Endodermal cell (in vitro differentiated cells): ENCODE data around the gene CRACDL. TPM values are rescaled to one million over a fixed set of nuclear protein-coding genes. Genes with fewer than 3 reads are reported as not detected.
A peak's percentile ranks its signal among the peaks of the same experiment; 100 is the strongest.
"Not testable (repeated sequence)": the region's sequence is repeated elsewhere in the genome, so short reads cannot be mapped to it uniquely, and the experiment has no call there.

Experiments used
- DNase-seq: peaks from one replicate; pipeline ENCODE4 v3.0.0-alpha.2; 2017
- H3K27ac ChIP-seq: 2 replicates; pipeline ENCODE4 v1.5.1; 2013; ENCODE audit warnings: mild to moderate bottlenecking, low read depth, low read length, moderate library complexity
- H3K27me3 ChIP-seq: 2 replicates; pipeline ENCODE4 v1.6.1; 2013; ENCODE audit warnings: mild to moderate bottlenecking, low read length, moderate library complexity; ENCODE audit not compliant: insufficient read depth, control insufficient read depth, poor library complexity, severe bottlenecking
- H3K36me3 ChIP-seq: 2 replicates; pipeline ENCODE4 v1.7.0; 2013; ENCODE audit warnings: mild to moderate bottlenecking, low read length, moderate library complexity; ENCODE audit not compliant: control insufficient read depth, insufficient read depth
- H3K4me1 ChIP-seq: one replicate; pipeline ENCODE4 v1.7.0; 2013; ENCODE audit warnings: low read length; ENCODE audit not compliant: control insufficient read depth, insufficient read depth
- H3K4me3 ChIP-seq: 2 replicates; pipeline ENCODE4 v1.5.1; 2013; ENCODE audit warnings: mild to moderate bottlenecking, low read length, moderate library complexity
- H3K9ac ChIP-seq: 2 replicates; pipeline ENCODE4 v1.6.1; 2013; ENCODE audit warnings: mild to moderate bottlenecking, low read length, moderate library complexity; ENCODE audit not compliant: poor library complexity, severe bottlenecking; ENCODE audit errors: extremely low read depth
- H3K9me3 ChIP-seq: 2 replicates; pipeline ENCODE4 v1.6.1; 2013; ENCODE audit warnings: mild to moderate bottlenecking, low read length, moderate library complexity; ENCODE audit not compliant: control insufficient read depth
- H3K27ac Mint-ChIP-seq: 2 replicates; pipeline ENCODE4 v1.8.0; 2020; ENCODE audit warnings: mixed read lengths
- H3K27me3 Mint-ChIP-seq: 2 replicates; pipeline ENCODE4 v1.8.0; 2021; ENCODE audit warnings: mild to moderate bottlenecking, mixed read lengths; ENCODE audit not compliant: insufficient read depth
- H3K36me3 Mint-ChIP-seq: 2 replicates; pipeline ENCODE4 v1.8.0; 2020; ENCODE audit warnings: low read depth, mixed read lengths
- H3K4me1 Mint-ChIP-seq: 2 replicates; pipeline ENCODE4 v1.8.0; 2020; ENCODE audit warnings: mixed read lengths
- H3K4me3 Mint-ChIP-seq: 2 replicates; pipeline ENCODE4 v1.8.0; 2020; ENCODE audit warnings: mild to moderate bottlenecking, moderate library complexity, mixed read lengths
- H3K9me3 Mint-ChIP-seq: 2 replicates; pipeline ENCODE4 v1.8.0; 2020; ENCODE audit warnings: mild to moderate bottlenecking, mixed read lengths
- CTCF ChIP-seq: fragments of 200-600 bp; sonication (generic); conservative IDR thresholded peaks from 2 replicates; pipeline ENCODE4 v1.5.0; 2021; ENCODE audit warnings: antibody characterized with exemption, mild to moderate bottlenecking
- WGBS, 2 experiments: methylation state at CpG; one replicate each; pipeline versions ENCODE4 v1.1.5 to v1.1.7; 2013; ENCODE audit warnings: missing lambda C conversion rate in 2 of 2, mixed read lengths in 1 of 2; ENCODE audit not compliant: insufficient coverage in 1 of 2, insufficient read length in 1 of 2; 5-methylcytosine and 5-hydroxymethylcytosine counted together
- total RNA-seq, 2 donors: library from RNA; stranded (reverse); fragmentation: NEBNext Ultra II Directional in 1 of 2; extraction: Animal tissue kit (Norgen Biotek cat#: 25700) in 1 of 2; gene quantifications; 2 replicates in 1 of 2; 3 replicates in 1 of 2; pipeline ENCODE4 v1.2.1, GENCODE V29; 2021

The CRACDL gene
- total RNA-seq, 2 donors from 2014 or later: 0.26 to 0.31 TPM

- H3K4me1 ChIP-seq: no peaks in the 10 kb centered on the region
- Mint-ChIP-seq H3K27me3 (peaks cover 1% of the 10 kb centered on the region), H3K4me1 (no peaks in the 10 kb centered on the region), H3K4me3 (no peak overlapping the region), H3K36me3 (no peaks in the 10 kb centered on the region), H3K9me3 (no peaks in the 10 kb centered on the region), H3K27ac (no peak overlapping the region)
- H3K9me3 ChIP-seq: no peaks in the 10 kb centered on the region
- peak; percentile 15 for DNase-seq
- no peak overlapping the region for H3K9ac ChIP-seq
- no peaks in the 10 kb centered on the region for H3K27me3 ChIP-seq
- no peak for TF ChIP-seq CTCF
- H3K4me3 ChIP-seq: no peak overlapping the region
- no peaks in the 10 kb centered on the region for H3K36me3 ChIP-seq
- WGBS, 2 experiments: 90% methylated on average over 3 of the region's 3 CpGs; no CpG with 5 or more reads in 1 of the 2 experiments
- H3K27ac ChIP-seq: no peak overlapping the region
Observed at GRCh38 chr2:98901291-98901690, 34.7 kb downstream of the CRACDL start.

DNA sequence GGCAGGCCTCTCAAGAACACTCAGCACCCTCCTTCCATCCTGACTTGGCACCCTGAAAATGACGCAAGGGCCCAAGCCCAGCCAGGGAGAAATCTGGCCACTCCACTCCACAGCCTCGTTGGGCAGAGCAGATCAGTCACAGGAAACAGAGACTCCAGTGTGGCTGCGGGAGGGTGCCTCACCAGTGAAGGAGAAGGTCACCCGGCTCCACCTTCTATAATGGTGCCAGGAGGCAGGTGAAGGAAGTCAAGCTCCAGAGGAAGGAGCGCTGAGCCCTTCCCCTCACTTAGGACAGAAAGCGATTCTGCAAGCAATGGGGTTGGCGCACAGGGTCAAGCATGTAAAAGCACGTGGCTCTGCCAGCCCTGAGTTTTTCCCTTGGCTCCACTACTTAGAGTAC, 35.3 kb downstream of the CRACDL start:
- H3K4me1 Mint-ChIP-seq: no peaks in the 10 kb centered on the region
- no peaks in the 10 kb centered on the region for H3K4me1 ChIP-seq
- no peak overlapping the region for H3K27ac Mint-ChIP-seq
- no peak for TF ChIP-seq CTCF
- H3K9me3 ChIP-seq: no peaks in the 10 kb centered on the region
- H3K9ac ChIP-seq: no peak overlapping the region
- peak; percentile 31 for DNase-seq
- H3K4me3 Mint-ChIP-seq: no peak overlapping the region
- no peak overlapping the region for H3K27ac ChIP-seq
- H3K27me3 Mint-ChIP-seq: peaks cover 1% of the 10 kb centered on the region
- no peaks in the 10 kb centered on the region for H3K27me3 ChIP-seq
- H3K9me3 Mint-ChIP-seq: no peaks in the 10 kb centered on the region
- no peak overlapping the region for H3K4me3 ChIP-seq
- no peaks in the 10 kb centered on the region for H3K36me3 ChIP-seq
- 94 to 95% methylated on average over 7 to 8 of the region's 8 CpGs for WGBS, 2 experiments
- no peaks in the 10 kb centered on the region for H3K36me3 Mint-ChIP-seq

DNA sequence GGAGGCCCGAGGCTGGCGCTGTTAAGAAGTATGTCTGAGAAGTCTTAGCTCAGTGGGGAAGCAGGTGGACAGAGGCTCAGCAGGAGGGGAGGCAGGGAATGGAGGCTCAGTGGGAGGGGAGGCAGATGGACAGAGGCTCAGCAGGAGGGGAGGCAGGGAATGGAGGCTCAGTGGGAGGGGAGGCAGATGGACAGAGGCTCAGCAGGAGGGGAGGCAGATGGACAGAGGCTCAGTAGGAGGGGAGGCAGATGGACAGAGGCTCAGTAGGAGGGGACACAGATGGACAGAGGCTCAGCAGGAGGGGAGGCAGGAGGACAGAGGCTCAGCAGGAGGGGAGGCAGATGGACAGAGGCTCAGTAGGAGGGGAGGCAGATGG, 36.3 kb downstream of the CRACDL start:
- H3K4me3 Mint-ChIP-seq, H3K27me3 ChIP-seq, H3K27ac ChIP-seq, H3K4me1 ChIP-seq, H3K27ac Mint-ChIP-seq, H3K36me3 Mint-ChIP-seq, H3K27me3 Mint-ChIP-seq, H3K9me3 ChIP-seq, H3K9me3 Mint-ChIP-seq, H3K9ac ChIP-seq, H3K36me3 ChIP-seq, DNase-seq, H3K4me1 Mint-ChIP-seq, H3K4me3 ChIP-seq: not testable (repeated sequence)
- 90 to 100% methylated on average over 2 of the region's 2 CpGs for WGBS, 2 experiments

DNA sequence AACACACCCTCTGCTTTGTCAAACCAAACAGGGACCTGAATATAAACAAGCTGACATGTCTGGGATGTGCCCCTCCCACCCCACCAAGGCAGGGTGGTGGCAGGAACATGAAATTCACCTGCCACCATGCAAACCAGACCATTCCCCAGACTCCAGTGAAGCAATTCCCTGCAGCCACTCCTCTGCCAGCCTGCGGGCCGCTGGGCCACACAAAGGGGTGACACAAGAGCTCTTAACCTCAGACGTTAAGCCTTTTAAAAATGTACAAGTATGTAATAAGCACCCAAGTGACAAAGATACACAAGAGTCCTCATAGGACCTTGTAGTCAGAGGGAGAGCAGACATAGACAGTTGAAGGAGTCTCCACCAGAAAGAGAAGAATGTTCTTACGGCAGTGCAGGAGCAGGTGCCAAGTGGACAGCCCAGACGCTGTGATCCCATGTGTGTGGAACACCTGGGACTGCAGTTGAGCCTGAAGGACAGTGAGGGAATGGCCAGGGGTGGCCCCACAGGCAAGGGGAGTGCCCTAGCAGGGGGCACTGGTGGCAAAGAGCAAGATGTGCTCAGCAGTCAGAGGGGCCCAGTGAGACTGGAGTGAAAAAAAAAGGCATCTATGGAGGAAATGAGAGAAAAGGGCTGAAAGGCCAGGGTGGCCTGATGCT, 36.9 kb downstream of the CRACDL start:
- Histone ChIP-seq H3K27ac (no peak overlapping the region), H3K9me3 (no peaks in the 10 kb centered on the region), H3K9ac (no peak overlapping the region), H3K27me3 (no peaks in the 10 kb centered on the region), H3K36me3 (no peaks in the 10 kb centered on the region), H3K4me1 (no peaks in the 10 kb centered on the region), H3K4me3 (no peak overlapping the region)
- TF ChIP-seq CTCF: no peak
- peak; percentile 26 for DNase-seq
- Mint-ChIP-seq H3K27ac (no peak overlapping the region), H3K36me3 (no peaks in the 10 kb centered on the region), H3K4me1 (no peaks in the 10 kb centered on the region), H3K9me3 (no peaks in the 10 kb centered on the region), H3K27me3 (no peaks in the 10 kb centered on the region), H3K4me3 (no peak overlapping the region)
- 90 to 93% methylated on average over 2 to 4 of the region's 5 CpGs for WGBS, 2 experiments
